GM12864 (cell line): ENCODE results near the gene DNASE2B.

Experiments used
- DNase-seq: peaks from one replicate; pipeline ENCODE4 v3.0.0-alpha.2; 2011; ENCODE audit warnings: low read depth
- H3K4me3 ChIP-seq: 2 replicates; pipeline ENCODE4 v1.5.1; 2011; ENCODE audit warnings: mild to moderate bottlenecking, low read depth, low read length, control low read depth
- CTCF ChIP-seq: IDR thresholded peaks from 2 replicates; pipeline ENCODE4 v1.5.1; 2011; ENCODE audit warnings: low read depth, mild to moderate bottlenecking, moderate library complexity, low read length, control low read depth, inconsistent platforms; ENCODE audit errors: missing control alignments

DNASE2B gene

GRCh38 chr1:84426376-84426775 is 28.1 kb downstream of the DNASE2B start:
- DNase-seq, result no peak
- no peak overlapping the region for H3K4me3 ChIP-seq
- no peak for TF ChIP-seq CTCF

GRCh38 chr1:84427250-84428188 is 29.2 kb downstream of the DNASE2B start:
- DNase-seq, result no peak
- TF ChIP-seq CTCF, result no peak
- H3K4me3 ChIP-seq, result no peak overlapping the region

GRCh38 chr1:84428235-84428634 is 30.0 kb downstream of the DNASE2B start:
- H3K4me3 ChIP-seq, result no peak overlapping the region
- no peak for DNase-seq
- TF ChIP-seq CTCF, result no peak

- no peak overlapping the region for H3K4me3 ChIP-seq
- no peak for DNase-seq
- TF ChIP-seq CTCF, result no peak
Measured at GRCh38 chr1:84429231-84429630, 30.9 kb downstream of the DNASE2B start.

GRCh38 chr1:84430546-84430945 is 32.3 kb downstream of the DNASE2B start:
- no peak for TF ChIP-seq CTCF

GRCh38 chr1:84433258-84434080 is 35.2 kb downstream of the DNASE2B start:
- peak; percentile 74 for TF ChIP-seq CTCF
- no peak overlapping the region for H3K4me3 ChIP-seq

More at GRCh38 chr1:84430546-84430945, 32.3 kb downstream of the DNASE2B start:
- H3K4me3 ChIP-seq, result no peak overlapping the region
- DNase-seq, result no peak

More at GRCh38 chr1:84433258-84434080, 35.2 kb downstream of the DNASE2B start:
- DNase-seq, result peak; percentile 27
